KMS-11 (cell line): ENCODE results near the gene PALMD.

Experiments used
- H2AFZ ChIP-seq: fragments of 200-600 bp; sonication (generic); 2 replicates; pipeline ENCODE4 v1.6.1; 2016; ENCODE audit warnings: antibody characterized with exemption, mixed run types, low read depth
- H3K27ac ChIP-seq: fragments of 200-600 bp; sonication (generic); 2 replicates; pipeline ENCODE4 v1.6.1; 2016; ENCODE audit warnings: mild to moderate bottlenecking, mixed run types
- H3K27me3 ChIP-seq: fragments of 200-600 bp; sonication (generic); 2 replicates; pipeline ENCODE4 v1.6.1; 2017; ENCODE audit warnings: mild to moderate bottlenecking, low read depth, mixed run types, moderate library complexity; ENCODE audit not compliant: insufficient read depth
- H3K36me3 ChIP-seq: fragments of 200-600 bp; sonication (generic); 2 replicates; pipeline ENCODE4 v1.6.1; 2017; ENCODE audit warnings: mild to moderate bottlenecking, mixed run types; ENCODE audit not compliant: insufficient read depth
- H3K4me1 ChIP-seq: fragments of 200-600 bp; sonication (generic); 2 replicates; pipeline ENCODE4 v1.6.1; 2016; ENCODE audit warnings: mild to moderate bottlenecking, low read depth, mixed run types; ENCODE audit not compliant: poor library complexity, severe bottlenecking
- H3K4me2 ChIP-seq: fragments of 200-600 bp; sonication (generic); 2 replicates; pipeline ENCODE4 v1.7.0; 2016; ENCODE audit warnings: mild to moderate bottlenecking, mixed run types
- H3K4me3 ChIP-seq: fragments of 200-600 bp; sonication (generic); IDR thresholded peaks from 2 replicates; pipeline ENCODE4 v1.6.1; 2017; ENCODE audit warnings: low read depth, low read length, mixed read lengths; ENCODE audit not compliant: insufficient read depth
- H3K79me2 ChIP-seq: fragments of 200-600 bp; sonication (generic); 2 replicates; pipeline ENCODE4 v1.6.1; 2016; ENCODE audit warnings: low read depth, mixed run types; ENCODE audit not compliant: insufficient read depth
- H3K9ac ChIP-seq: fragments of 200-600 bp; sonication (generic); 2 replicates; pipeline ENCODE4 v1.6.1; 2016; ENCODE audit warnings: mild to moderate bottlenecking, mixed run types
- H4K20me1 ChIP-seq: fragments of 200-600 bp; sonication (generic); 2 replicates; pipeline ENCODE4 v1.6.1; 2016; ENCODE audit warnings: mild to moderate bottlenecking, mixed run types; ENCODE audit not compliant: insufficient read depth
- TF ChIP-seq, protein P1 (sequence below): fragments of 200-600 bp; sonication (generic); conservative IDR thresholded peaks from 2 replicates; pipeline ENCODE4 v1.6.1; 2017; ENCODE audit warnings: low read depth, mild to moderate bottlenecking, antibody characterized with exemption, low read length, moderate library complexity, mixed read lengths

Gene PALMD

DNA sequence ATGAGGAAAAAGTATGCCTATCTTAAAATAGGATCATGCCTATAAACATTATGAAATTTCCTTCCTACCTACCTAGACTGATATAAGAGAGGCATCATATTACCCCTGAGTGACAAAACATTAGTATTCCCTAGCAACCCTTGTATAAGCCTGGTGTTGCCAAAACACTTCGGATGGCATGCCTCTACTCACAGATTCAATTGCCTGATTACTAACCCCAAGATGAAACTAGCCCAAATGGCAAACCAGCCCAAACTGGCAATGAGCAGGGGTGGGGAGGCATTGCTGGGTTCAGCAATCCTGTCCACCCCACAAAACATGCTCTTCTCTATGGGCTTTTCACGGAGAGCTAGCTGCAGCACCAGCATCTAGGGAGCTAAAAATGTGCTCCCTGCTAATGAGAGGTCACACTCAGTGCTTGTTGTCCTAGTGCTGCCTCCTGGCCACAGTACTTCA lies 13.9 kb downstream of the PALMD start:
- Histone ChIP-seq H3K9ac (no peak overlapping the region), H3K27ac (no peak overlapping the region), H3K4me1 (no peaks in the 10 kb centered on the region), H4K20me1 (no peaks in the 10 kb centered on the region), H3K27me3 (no peaks in the 10 kb centered on the region), H3K36me3 (no peaks in the 10 kb centered on the region), H3K79me2 (no peaks in the 10 kb centered on the region), H3K4me3 (no peak overlapping the region), H3K4me2 (no peak overlapping the region), H2AFZ (no peak overlapping the region)
- TF ChIP-seq, protein P1, sequence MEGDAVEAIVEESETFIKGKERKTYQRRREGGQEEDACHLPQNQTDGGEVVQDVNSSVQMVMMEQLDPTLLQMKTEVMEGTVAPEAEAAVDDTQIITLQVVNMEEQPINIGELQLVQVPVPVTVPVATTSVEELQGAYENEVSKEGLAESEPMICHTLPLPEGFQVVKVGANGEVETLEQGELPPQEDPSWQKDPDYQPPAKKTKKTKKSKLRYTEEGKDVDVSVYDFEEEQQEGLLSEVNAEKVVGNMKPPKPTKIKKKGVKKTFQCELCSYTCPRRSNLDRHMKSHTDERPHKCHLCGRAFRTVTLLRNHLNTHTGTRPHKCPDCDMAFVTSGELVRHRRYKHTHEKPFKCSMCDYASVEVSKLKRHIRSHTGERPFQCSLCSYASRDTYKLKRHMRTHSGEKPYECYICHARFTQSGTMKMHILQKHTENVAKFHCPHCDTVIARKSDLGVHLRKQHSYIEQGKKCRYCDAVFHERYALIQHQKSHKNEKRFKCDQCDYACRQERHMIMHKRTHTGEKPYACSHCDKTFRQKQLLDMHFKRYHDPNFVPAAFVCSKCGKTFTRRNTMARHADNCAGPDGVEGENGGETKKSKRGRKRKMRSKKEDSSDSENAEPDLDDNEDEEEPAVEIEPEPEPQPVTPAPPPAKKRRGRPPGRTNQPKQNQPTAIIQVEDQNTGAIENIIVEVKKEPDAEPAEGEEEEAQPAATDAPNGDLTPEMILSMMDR = no peak

DNA sequence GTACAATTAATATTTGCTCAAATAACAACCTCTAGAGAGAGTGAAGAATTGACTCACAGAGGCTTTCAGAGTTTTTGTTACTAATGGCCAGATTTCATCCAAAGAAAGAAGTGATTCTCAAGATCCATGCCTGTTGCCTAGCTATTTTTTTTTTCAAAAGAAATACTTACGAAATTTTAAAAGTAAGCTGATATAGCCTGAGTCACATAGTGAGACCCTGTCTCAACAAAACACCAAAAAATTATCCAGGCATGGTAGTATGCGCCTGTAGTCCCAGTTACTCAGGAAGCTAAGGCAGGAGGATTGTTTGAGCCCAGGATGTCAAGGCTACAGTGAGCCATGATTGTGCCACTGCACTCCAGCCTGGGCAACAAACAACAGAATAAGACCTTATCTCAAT lies 14.6 kb downstream of the PALMD start:
- Histone ChIP-seq H4K20me1 (no peaks in the 10 kb centered on the region), H3K79me2 (no peaks in the 10 kb centered on the region), H3K4me1 (no peaks in the 10 kb centered on the region), H3K36me3 (no peaks in the 10 kb centered on the region), H3K9ac (no peak overlapping the region), H2AFZ (no peak overlapping the region), H3K27me3 (no peaks in the 10 kb centered on the region), H3K4me2 (no peak overlapping the region), H3K27ac (no peak overlapping the region), H3K4me3 (no peak overlapping the region)
- TF ChIP-seq, protein P1 = no peak

DNA sequence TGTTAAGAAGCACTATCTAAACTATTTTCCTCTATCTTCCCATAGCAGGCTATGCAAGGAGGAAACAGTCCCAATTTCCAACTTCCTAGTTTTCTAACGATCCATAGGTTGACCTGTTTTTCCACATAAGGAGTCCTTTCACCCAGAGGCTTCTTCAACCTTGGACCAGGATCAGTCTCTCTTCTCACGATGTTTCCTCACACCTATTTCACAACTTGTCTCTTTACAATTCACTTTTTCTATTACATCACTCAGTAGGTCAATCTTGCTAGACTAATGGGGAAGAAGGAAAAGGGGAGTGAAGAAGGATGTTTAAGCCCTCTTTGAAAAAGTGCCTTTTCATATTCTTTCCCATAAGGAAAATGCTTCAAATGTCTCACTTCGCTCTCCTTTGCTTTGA lies 15.9 kb downstream of the PALMD start:
- no peak overlapping the region for H3K9ac ChIP-seq
- no peaks in the 10 kb centered on the region for H3K27me3 ChIP-seq
- H3K4me2 ChIP-seq = no peak overlapping the region
- H3K4me1 ChIP-seq = no peaks in the 10 kb centered on the region
- H3K36me3 ChIP-seq = no peaks in the 10 kb centered on the region
- no peak overlapping the region for H2AFZ ChIP-seq
- H3K4me3 ChIP-seq = no peak overlapping the region
- H3K27ac ChIP-seq = no peak overlapping the region
- no peaks in the 10 kb centered on the region for H4K20me1 ChIP-seq
- TF ChIP-seq, protein P1 = no peak
- no peaks in the 10 kb centered on the region for H3K79me2 ChIP-seq

DNA sequence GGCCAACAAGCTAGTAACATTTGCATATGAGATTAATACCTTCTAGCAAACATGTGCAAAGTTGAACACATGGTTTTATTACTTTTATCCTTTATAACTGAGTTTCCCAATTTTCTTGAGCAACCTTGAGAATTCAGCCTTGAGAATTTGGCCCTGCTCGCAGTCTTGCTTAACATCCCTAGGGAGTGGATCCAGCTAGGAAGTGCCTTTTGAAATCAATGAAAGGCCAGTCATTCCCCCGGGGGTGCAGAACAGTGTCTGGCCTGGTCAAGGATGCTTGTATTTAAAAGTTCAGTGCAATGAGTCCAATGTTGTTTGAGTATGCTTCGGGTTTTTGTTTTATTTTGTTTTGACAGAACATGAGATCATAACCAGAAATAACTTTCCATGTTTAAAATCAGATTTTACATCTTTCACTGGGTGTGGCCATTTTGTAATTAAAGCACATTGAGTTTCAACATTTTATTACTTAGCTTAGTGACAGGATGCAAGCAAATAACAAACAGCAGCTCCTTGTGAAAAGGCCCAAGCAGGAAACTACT lies 16.7 kb downstream of the PALMD start:
- Histone ChIP-seq H3K27me3 (no peaks in the 10 kb centered on the region), H3K4me1 (no peaks in the 10 kb centered on the region), H3K4me2 (no peak overlapping the region), H2AFZ (no peak overlapping the region), H3K9ac (no peak overlapping the region), H3K4me3 (no peak overlapping the region), H3K79me2 (no peaks in the 10 kb centered on the region), H3K36me3 (no peaks in the 10 kb centered on the region), H3K27ac (no peak overlapping the region), H4K20me1 (no peaks in the 10 kb centered on the region)
- TF ChIP-seq, protein P1 = no peak
